Stimulated activated naive CD4-positive, alpha-beta T cell (primary cell): Measurements from ENCODE around the gene LY6G6C.

ENCODE experiments used
- DNase-seq, 6 experiments: peaks; one replicate each; lab custom pipeline; 2025; lab: John Stamatoyannopoulos, UW

Gene LY6G6C

DNA sequence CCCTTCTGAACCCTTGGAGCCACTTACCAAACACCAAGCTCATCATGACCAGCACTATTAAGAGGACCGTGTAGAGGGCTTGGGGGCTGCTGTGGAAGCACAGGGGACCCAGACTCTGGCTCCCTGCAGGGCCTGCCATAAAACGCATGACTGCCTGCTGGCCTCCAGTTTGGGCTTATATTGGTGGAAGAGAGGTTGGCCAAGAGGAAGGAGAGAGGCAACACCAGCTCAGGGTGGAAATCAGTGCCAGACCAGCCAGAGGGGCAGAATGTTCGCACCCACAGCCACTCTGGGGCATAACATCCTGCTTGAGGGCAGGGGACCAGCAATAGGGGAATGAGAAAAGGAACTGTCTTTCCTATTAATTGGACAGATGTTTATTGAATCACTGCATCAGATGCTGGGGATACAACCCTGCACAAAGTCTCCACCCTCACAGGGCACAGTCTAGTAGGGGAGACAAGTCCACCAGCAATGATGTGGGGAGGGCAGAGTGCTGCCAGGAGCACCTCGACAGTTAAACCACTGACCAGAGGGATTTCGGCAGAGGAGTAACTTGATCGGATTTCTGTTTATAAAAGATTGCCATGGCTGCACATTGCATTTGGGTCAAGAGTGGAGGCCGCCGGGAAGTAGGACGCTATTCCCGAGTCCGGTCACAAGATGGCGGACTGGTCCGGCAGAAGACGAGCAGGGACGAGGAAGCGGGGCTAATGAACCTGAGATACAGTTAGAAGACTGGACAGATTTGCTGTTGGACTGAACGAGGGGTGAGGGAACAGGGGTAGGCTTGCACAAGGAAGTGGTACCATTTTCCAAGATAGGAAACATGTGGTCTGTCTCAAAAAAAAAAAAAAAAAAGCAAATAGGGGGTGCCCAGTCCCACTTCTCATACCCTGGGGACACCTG lies 41.1 kb downstream of the LY6G6C start, which contains the start of gene LY6G5C:
LY6G5C (minus strand) TSS at position 842 of the 909 bp plus-strand sequence; CDS start at position 148, 694 bp downstream.
- DNase-seq: peak in 5 of 6 experiments; percentile 15 to 53 (median 44)

DNA sequence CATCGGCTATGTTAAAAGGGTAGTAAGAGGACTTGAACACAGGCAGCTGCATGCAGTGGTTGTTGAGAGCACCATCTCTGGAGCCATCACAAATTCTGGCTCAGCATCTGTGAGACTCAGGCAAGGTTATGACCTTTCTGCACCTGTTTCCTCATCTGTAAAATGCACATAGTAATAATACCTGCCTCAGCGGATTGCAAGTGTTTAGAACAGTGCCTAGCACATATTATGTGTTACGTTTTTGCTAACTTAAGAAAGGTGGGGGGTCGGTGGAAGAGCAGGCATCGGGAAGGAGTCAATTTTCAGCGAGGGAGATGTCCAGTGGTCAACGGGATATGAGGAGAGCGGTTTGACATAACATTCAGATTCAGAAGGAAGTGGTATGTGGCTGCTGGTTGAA lies 43.6 kb downstream of the LY6G6C start:
- no peak for DNase-seq

DNA sequence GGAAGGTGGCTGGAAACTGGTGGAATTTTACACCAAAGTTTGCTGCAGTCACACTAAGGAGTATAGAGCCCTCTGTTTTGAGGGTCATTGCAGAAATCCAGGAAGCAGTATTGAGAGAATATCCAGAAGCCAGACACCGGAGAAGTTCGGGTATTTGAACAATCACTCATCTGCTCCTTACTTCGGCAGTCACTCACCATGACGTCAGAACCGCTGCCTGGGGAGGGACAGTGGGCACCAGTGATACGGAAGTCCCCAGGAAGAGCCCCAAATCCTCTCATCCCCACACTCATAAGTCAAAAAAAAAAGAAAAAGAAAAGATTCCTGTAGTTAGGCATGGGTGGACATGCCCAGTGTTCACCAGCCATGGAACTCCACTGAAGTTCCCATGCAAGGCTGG lies 44.6 kb downstream of the LY6G6C start:
- DNase-seq: no peak

DNA sequence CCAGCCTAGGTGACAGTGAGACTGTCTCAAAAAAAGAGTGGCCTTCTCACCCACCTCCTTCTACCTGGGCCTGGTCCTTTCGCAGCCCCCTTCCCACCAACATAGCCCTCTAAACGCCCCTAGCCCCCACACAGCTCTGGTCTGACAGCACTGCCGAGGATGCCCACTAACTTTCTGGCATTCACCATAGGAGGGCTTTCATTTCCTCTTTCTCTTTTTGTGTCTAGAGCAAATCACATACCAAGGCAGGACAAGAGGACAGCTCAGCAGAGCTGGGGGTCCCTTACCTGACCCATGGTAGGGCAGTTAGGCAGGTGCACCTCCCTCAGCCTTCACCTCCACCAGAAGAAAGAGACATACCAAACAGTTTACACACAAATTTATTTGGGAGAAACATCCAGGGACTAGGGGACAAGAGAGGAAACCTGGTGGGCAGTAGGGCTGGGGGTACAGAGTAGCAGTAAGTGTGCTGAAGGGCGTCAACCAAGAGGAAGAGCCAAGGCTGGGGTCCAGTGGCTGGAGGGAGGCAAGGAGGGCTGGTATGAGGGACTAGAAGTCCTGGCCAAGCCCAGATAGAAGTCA lies 45.1 kb downstream of the LY6G6C start:
- no peak for DNase-seq

DNA sequence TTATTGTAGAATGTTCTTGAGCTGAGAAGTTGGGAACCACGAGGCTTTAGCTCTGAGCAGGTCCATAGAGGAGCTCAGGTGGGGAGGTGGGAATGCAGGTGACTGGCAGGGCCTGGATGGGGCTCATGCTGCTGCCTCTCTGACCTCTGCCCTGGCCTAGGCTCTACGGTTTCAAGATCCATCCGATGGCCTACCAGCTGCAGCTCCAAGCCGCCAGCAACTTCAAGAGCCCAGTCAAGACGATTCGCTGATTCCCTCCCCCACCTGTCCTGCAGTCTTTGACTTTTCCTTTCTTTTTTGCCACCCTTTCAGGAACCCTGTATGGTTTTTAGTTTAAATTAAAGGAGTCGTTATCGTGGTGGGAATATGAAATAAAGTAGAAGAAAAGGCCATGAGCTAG lies 51.9 kb downstream of the LY6G6C start, which contains the start of gene LY6G5B:
LY6G5B (plus strand) TSS at position 301 of the 400 bp plus-strand sequence. CDS start 975 bp downstream, outside the sequence.
- no peak for DNase-seq
